ENCODE measurements around the gene ZNF365.
"Not testable (repeated sequence)": the region's sequence is repeated elsewhere in the genome, so short reads cannot be mapped to it uniquely, and the experiment has no call there.

GRCh38 chr10:62410934-62411333 is 36.8 kb downstream of the ZNF365 start:
- TF ChIP-seq, protein P1, sequence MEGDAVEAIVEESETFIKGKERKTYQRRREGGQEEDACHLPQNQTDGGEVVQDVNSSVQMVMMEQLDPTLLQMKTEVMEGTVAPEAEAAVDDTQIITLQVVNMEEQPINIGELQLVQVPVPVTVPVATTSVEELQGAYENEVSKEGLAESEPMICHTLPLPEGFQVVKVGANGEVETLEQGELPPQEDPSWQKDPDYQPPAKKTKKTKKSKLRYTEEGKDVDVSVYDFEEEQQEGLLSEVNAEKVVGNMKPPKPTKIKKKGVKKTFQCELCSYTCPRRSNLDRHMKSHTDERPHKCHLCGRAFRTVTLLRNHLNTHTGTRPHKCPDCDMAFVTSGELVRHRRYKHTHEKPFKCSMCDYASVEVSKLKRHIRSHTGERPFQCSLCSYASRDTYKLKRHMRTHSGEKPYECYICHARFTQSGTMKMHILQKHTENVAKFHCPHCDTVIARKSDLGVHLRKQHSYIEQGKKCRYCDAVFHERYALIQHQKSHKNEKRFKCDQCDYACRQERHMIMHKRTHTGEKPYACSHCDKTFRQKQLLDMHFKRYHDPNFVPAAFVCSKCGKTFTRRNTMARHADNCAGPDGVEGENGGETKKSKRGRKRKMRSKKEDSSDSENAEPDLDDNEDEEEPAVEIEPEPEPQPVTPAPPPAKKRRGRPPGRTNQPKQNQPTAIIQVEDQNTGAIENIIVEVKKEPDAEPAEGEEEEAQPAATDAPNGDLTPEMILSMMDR (IDR thresholded peaks at IDR 0.05) = not testable (repeated sequence)
- not testable (repeated sequence) for TF ChIP-seq POLR2A (IDR thresholded peaks at IDR 0.05)
